Glutamatergic neuron (in vitro differentiated cells): ENCODE data around the gene MED26. TPM values are rescaled to one million over a fixed set of nuclear protein-coding genes. Genes with fewer than 3 reads are reported as not detected.
"Not testable (repeated sequence)": the region's sequence is repeated elsewhere in the genome, so short reads cannot be mapped to it uniquely, and the experiment has no call there.

Experiments
- DNase-seq: peaks from one replicate; pipeline ENCODE4 v3.0.0; 2022
- H3K27ac Mint-ChIP-seq: one replicate; pipeline ENCODE4 v1.8.0; 2020; ENCODE audit warnings: mild to moderate bottlenecking, mixed read lengths, inconsistent platforms; ENCODE audit not compliant: unreplicated experiment
- H3K27me3 Mint-ChIP-seq: one replicate; pipeline ENCODE4 v1.8.0; 2020; ENCODE audit warnings: mild to moderate bottlenecking, moderate library complexity, mixed read lengths, inconsistent platforms; ENCODE audit not compliant: unreplicated experiment
- H3K36me3 Mint-ChIP-seq: one replicate; pipeline ENCODE4 v1.8.0; 2020; ENCODE audit warnings: mild to moderate bottlenecking, mixed read lengths, inconsistent platforms; ENCODE audit not compliant: unreplicated experiment
- H3K4me1 Mint-ChIP-seq: one replicate; pipeline ENCODE4 v1.8.0; 2020; ENCODE audit warnings: mild to moderate bottlenecking, low read depth, mixed read lengths, inconsistent platforms; ENCODE audit not compliant: unreplicated experiment
- H3K4me3 Mint-ChIP-seq: one replicate; pipeline ENCODE4 v1.8.0; 2020; ENCODE audit warnings: mild to moderate bottlenecking, mixed read lengths, inconsistent platforms; ENCODE audit not compliant: unreplicated experiment
- H3K9me3 Mint-ChIP-seq: one replicate; pipeline ENCODE4 v1.8.0; 2020; ENCODE audit warnings: mild to moderate bottlenecking, moderate library complexity, mixed read lengths, inconsistent platforms; ENCODE audit not compliant: unreplicated experiment
- CTCF ChIP-seq: fragments of 200-600 bp; sonication (generic); IDR thresholded peaks from one replicate; pipeline ENCODE4 v1.5.0; 2021; ENCODE audit not compliant: partially characterized antibody, unreplicated experiment
- total RNA-seq: library from RNA; stranded (reverse); fragmentation: NEBNext Ultra II Directional; extraction: Animal tissue kit (Norgen Biotek cat#: 25700); gene quantifications from one replicate; pipeline ENCODE4 v1.2.1, GENCODE V29; 2021; ENCODE audit not compliant: unreplicated experiment

The MED26 gene
- total RNA-seq, 1 donor from 2014 or later: 9.8 TPM

- H3K4me1 Mint-ChIP-seq: peaks cover 9% of the 10 kb centered on the region
- H3K9me3 Mint-ChIP-seq: peaks cover 9% of the 10 kb centered on the region
- no peak overlapping the region for H3K27ac Mint-ChIP-seq
- H3K27me3 Mint-ChIP-seq: peaks cover 6% of the 10 kb centered on the region
- TF ChIP-seq CTCF: no peak
- H3K36me3 Mint-ChIP-seq: peaks cover 6% of the 10 kb centered on the region
- DNase-seq: no peak
- H3K4me3 Mint-ChIP-seq: no peak overlapping the region
Observed at GRCh38 chr19:16655727-16656126, 27.7 kb upstream of the MED26 start.

GRCh38 chr19:16654627-16655026, 26.6 kb upstream of the MED26 start:
- no peak for DNase-seq
- TF ChIP-seq CTCF: no peak
- peaks cover 6% of the 10 kb centered on the region for H3K36me3 Mint-ChIP-seq
- peaks cover 9% of the 10 kb centered on the region for H3K9me3 Mint-ChIP-seq
- H3K27me3 Mint-ChIP-seq: peaks cover 6% of the 10 kb centered on the region
- H3K4me1 Mint-ChIP-seq: peaks cover 9% of the 10 kb centered on the region
- H3K4me3 Mint-ChIP-seq: no peak overlapping the region
- H3K27ac Mint-ChIP-seq: no peak overlapping the region

- Mint-ChIP-seq H3K9me3 (peaks cover 6% of the 10 kb centered on the region), H3K4me3 (no peak overlapping the region), H3K4me1 (peaks cover 9% of the 10 kb centered on the region), H3K36me3 (peaks cover 6% of the 10 kb centered on the region), H3K27ac (no peak overlapping the region), H3K27me3 (peaks cover 6% of the 10 kb centered on the region)
- no peak for DNase-seq
- no peak for TF ChIP-seq CTCF
Observed at GRCh38 chr19:16654140-16654539, 26.1 kb upstream of the MED26 start.

GRCh38 chr19:16652854-16653253, 24.9 kb upstream of the MED26 start:
- Mint-ChIP-seq H3K36me3 (peaks cover 6% of the 10 kb centered on the region), H3K9me3 (no peaks in the 10 kb centered on the region), H3K4me1 (peaks cover 3% of the 10 kb centered on the region), H3K4me3 (no peak overlapping the region), H3K27ac (no peak overlapping the region), H3K27me3 (peaks cover 2% of the 10 kb centered on the region)
- no peak for DNase-seq
- no peak for TF ChIP-seq CTCF

GRCh38 chr19:16651421-16652188, 23.6 kb upstream of the MED26 start:
- DNase-seq, H3K9me3 Mint-ChIP-seq, H3K27me3 Mint-ChIP-seq, H3K36me3 Mint-ChIP-seq, H3K4me1 Mint-ChIP-seq, H3K27ac Mint-ChIP-seq, H3K4me3 Mint-ChIP-seq: not testable (repeated sequence)
